OCI-LY1 (cell line): ENCODE data around the gene SLC9A9.

ENCODE experiments used
- EZH2 ChIP-seq: fragments of 200-600 bp; sonication (generic), shearing (Covaris generic); IDR thresholded peaks from 2 replicates; pipeline ENCODE4 v1.8.0; 2017; ENCODE audit warnings: borderline replicate concordance, mixed run types, mild to moderate bottlenecking, antibody characterized with exemption, low read length, moderate library complexity, mixed read lengths
- TF ChIP-seq, protein P1 (sequence below): fragments of 200-600 bp; sonication (generic), shearing (Covaris generic); IDR thresholded peaks from 2 replicates; pipeline ENCODE4 v1.5.1; 2017; ENCODE audit warnings: mild to moderate bottlenecking, antibody characterized with exemption, low read length, moderate library complexity, mixed read lengths

DNA sequence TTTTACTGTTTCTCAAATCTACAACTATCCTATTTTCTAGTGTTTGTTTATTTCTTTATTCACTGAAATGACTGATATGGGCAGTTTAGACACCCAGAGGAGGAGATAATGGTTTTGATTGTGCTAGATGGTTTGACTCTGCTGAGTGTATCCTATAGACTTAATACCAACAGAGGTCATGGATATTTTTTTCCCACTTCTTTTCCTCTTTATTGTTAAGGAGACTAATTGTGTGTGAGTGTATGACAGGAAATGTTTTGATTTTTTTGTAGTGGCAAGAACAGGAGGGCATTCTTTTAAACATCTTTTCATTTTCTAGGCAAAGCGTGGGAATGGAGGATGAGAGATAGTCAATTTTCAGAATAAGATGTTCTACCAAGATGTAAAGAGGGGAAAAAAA lies 505.2 kb downstream of the SLC9A9 start:
- TF ChIP-seq, protein P1, sequence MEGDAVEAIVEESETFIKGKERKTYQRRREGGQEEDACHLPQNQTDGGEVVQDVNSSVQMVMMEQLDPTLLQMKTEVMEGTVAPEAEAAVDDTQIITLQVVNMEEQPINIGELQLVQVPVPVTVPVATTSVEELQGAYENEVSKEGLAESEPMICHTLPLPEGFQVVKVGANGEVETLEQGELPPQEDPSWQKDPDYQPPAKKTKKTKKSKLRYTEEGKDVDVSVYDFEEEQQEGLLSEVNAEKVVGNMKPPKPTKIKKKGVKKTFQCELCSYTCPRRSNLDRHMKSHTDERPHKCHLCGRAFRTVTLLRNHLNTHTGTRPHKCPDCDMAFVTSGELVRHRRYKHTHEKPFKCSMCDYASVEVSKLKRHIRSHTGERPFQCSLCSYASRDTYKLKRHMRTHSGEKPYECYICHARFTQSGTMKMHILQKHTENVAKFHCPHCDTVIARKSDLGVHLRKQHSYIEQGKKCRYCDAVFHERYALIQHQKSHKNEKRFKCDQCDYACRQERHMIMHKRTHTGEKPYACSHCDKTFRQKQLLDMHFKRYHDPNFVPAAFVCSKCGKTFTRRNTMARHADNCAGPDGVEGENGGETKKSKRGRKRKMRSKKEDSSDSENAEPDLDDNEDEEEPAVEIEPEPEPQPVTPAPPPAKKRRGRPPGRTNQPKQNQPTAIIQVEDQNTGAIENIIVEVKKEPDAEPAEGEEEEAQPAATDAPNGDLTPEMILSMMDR, result no peak
- TF ChIP-seq EZH2, result no peak
